Heart left ventricle (tissue), 16 donors: ENCODE measurements around the gene LETM1. TPM values are rescaled to one million over a fixed set of nuclear protein-coding genes. Genes with fewer than 3 reads are reported as not detected.

Source experiments
- ATAC-seq, 4 donors: fragments of 200-7000 bp; cut with Tn5 transposase; one replicate each; pipeline ENCODE4 v1.9.1; 2020 to 2022; ENCODE audit warnings: moderate library complexity in 4 of 4, mild to moderate bottlenecking in 3 of 4, moderate number of reproducible peaks in 1 of 4
- DNase-seq, 5 donors: peaks; one replicate each; pipeline ENCODE4 v3.0.0-alpha.2; 2020
- H3K27ac ChIP-seq, 12 donors: fragments of 200-600 bp; sonication (generic) in 4 of 12; one replicate each; pipeline versions ENCODE4 v1.5.0 to v1.8.0; 2016 to 2022; ENCODE audit warnings: mild to moderate bottlenecking in 2 of 12
- H3K27me3 ChIP-seq, 9 donors: fragments of 200-600 bp; sonication (generic) in 2 of 9; one replicate each; pipeline versions ENCODE4 v1.5.1 to v1.8.0; 2016 to 2022; ENCODE audit warnings: mild to moderate bottlenecking in 3 of 9
- H3K36me3 ChIP-seq, 9 donors: fragments of 200-600 bp; sonication (generic) in 2 of 9; one replicate each; pipeline versions ENCODE4 v1.5.0 to v1.8.0; 2018 to 2022; ENCODE audit warnings: mild to moderate bottlenecking in 2 of 9
- H3K4me1 ChIP-seq, 12 donors: fragments of 200-600 bp; sonication (generic) in 4 of 12; one replicate each; pipeline versions ENCODE4 v1.5.0 to v1.8.0; 2016 to 2022; ENCODE audit warnings: mild to moderate bottlenecking in 3 of 12
- H3K4me3 ChIP-seq, 12 donors: fragments of 200-600 bp; sonication (generic) in 4 of 12; one replicate each; pipeline versions ENCODE4 v1.5.0 to v1.8.0; 2017 to 2022; ENCODE audit warnings: mild to moderate bottlenecking in 9 of 12, moderate library complexity in 4 of 12
- H3K9me3 ChIP-seq, 12 donors: fragments of 200-600 bp; sonication (generic) in 4 of 12; one replicate each; pipeline versions ENCODE4 v1.5.0 to v1.8.0; 2016 to 2022; ENCODE audit warnings: mild to moderate bottlenecking in 1 of 12
- CTCF ChIP-seq, 12 donors: fragments of 200-600 bp; sonication (generic) in 4 of 12; IDR thresholded peaks; one replicate each; pipeline versions ENCODE4 v1.5.0 to v1.8.0; 2018 to 2022; ENCODE audit warnings: antibody characterized with exemption in 12 of 12, mild to moderate bottlenecking in 5 of 12
- POLR2A ChIP-seq, 2 donors: fragments of 450-650 bp; IDR thresholded peaks; one replicate each; pipeline ENCODE4 v1.6.1; 2017; ENCODE audit warnings: antibody characterized with exemption in 2 of 2, mild to moderate bottlenecking in 2 of 2, moderate library complexity in 2 of 2
- WGBS, 4 donors: extraction: QIAGEN DNeasy Blood & Tissue Kit in 2 of 4; methylation state at CpG; one replicate each; pipeline versions ENCODE4 v1.1.5 to v1.1.7; 2013 to 2018; 5-methylcytosine and 5-hydroxymethylcytosine counted together
- intact Hi-C, 10 donors: fragments of 100-400 bp; cut with DNase I; formaldehyde crosslinking; loops; one replicate each; pipeline versions ENCODE4 v1.11.1 to v1.14.2; 2022
- polyA plus RNA-seq, 2 donors: library from polyadenylated mRNA; stranded (reverse); fragments of 200-250 nt; gene quantifications; one replicate each; pipeline ENCODE4 v1.2.3, GENCODE V29; 2013
- total RNA-seq, 9 donors: library from RNA; depleted of rRNA in 2 of 9; stranded (reverse); fragments of >200 nt in 2 of 9; fragmentation: NEBNext Ultra II Directional in 3 of 9; extraction: Animal tissue kit (Norgen Biotek cat#: 25700) in 3 of 9; gene quantifications; one replicate each; pipeline versions ENCODE4 v1.1.0 to v1.2.4, GENCODE V29; 2016 to 2023
- donor health status: ischemic (EF 13 %, LVEDD 7.1; RV severe dilation, severe dysfunction).
- donor health status: healthy with polysubstance abuse.
- donor health status: DM: no; HTN: yes; CAD: no.
- donor health status: DM: no; HTN: no; CAD: no.
- donor health status: ischemic (EF 25% LVEDD 6.9; RV normal size, moderate dysfunction).
- donor health status: ischemic (EF 25% LVEDD 5.7; RV mildly dilated, moderate dysfunction).
- donor health status: healthy.
- donor health status: DM: yes; HTN: yes; CAD: no.
- donor health status: ischemic (EF 35%, LVEDD 5.7; RV mildly dilated, moderate dysfunction).
- donor health status: nonischemic (EF 11% LVEDD 7.7; RV severe dilation, severe dysfunction).
- donor health status: DM: yes; HTN: yes; CAD: no.
- donor health status: PGD.
- donor health status: ischemic (EF 29% LVEDD 5.4; RV normal size, mild dysfunction).
- donor health status: nonischemic (EF 23%, LVEDD 6.1; RV moderate dilation, normal function).

Gene LETM1
- total and polyA plus RNA-seq, 11 donors = 22.1 to 54.7 (median 43.4) TPM

GRCh38 chr4:1902243-1902642 lies 46.3 kb upstream of the LETM1 start:
- Histone ChIP-seq H3K4me1 (peaks cover 0 to 8% (median 0%) of the 10 kb centered on the region in 12 donors), H3K4me3 (no peak overlapping the region), H3K27me3 (no peaks in the 10 kb centered on the region), H3K36me3 (peaks cover 0 to 66% (median 48%) of the 10 kb centered on the region in 9 donors), H3K9me3 (no peaks in the 10 kb centered on the region), H3K27ac (no peak overlapping the region)
- ATAC-seq (no peak), DNase-seq (no peak)
- TF ChIP-seq CTCF (IDR thresholded peaks at IDR 0.05) (no peak), POLR2A (IDR thresholded peaks at IDR 0.05) (no peak)
- WGBS, 4 donors = 79 to 94% (median 92%) methylated on average over 2 of the region's 2 CpGs
- intact Hi-C loops = loop anchor here in 1 of 10 donors (5.0 kb wide), 1 partner anchor 155 kb away; no protein-coding TSS in a partner anchor

- Histone ChIP-seq H3K27ac (no peak overlapping the region), H3K9me3 (no peaks in the 10 kb centered on the region), H3K27me3 (no peaks in the 10 kb centered on the region), H3K4me1 (peaks cover 0 to 8% (median 0%) of the 10 kb centered on the region in 12 donors), H3K36me3 (peaks cover 0 to 55% (median 41%) of the 10 kb centered on the region in 9 donors), H3K4me3 (no peak overlapping the region)
- ATAC-seq (no peak), DNase-seq (no peak)
- no peak for TF ChIP-seq POLR2A (IDR thresholded peaks at IDR 0.05)
- no peak for TF ChIP-seq CTCF (IDR thresholded peaks at IDR 0.05)
- intact Hi-C loops = loop anchor here in 1 of 10 donors (5.0 kb wide), 1 partner anchor 154 kb away; no protein-coding TSS in a partner anchor
- 67 to 72% (median 71%) methylated on average over 6 of the region's 6 CpGs for WGBS, 4 donors
These were observed 45.2 kb upstream of the LETM1 start for GRCh38 chr4:1901127-1901526.

DNA sequence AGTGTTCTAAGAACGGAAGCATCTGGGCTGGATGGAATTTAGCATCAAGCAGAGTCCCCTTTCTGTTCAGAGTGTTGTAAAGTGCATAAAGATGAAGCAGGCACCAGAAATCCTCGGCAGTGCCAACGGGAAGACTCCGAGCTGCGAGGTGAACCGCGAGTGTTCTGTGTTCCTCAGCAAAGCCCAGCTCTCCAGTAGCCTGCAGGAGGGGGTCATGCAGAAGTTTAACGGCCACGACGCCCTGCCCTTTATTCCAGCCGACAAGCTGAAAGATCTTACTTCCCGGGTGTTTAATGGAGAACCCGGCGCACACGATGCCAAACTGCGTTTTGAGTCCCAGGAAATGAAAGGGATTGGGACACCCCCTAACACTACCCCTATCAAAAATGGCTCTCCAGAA lies 44.7 kb upstream of the LETM1 start:
- 80 to 87% (median 83%) methylated on average over 16 of the region's 16 CpGs for WGBS, 4 donors
- TF ChIP-seq CTCF (IDR thresholded peaks at IDR 0.05) (no peak), POLR2A (IDR thresholded peaks at IDR 0.05) (no peak)
- Histone ChIP-seq H3K36me3 (peaks cover 0 to 50% (median 38%) of the 10 kb centered on the region in 9 donors), H3K9me3 (no peaks in the 10 kb centered on the region), H3K27me3 (no peaks in the 10 kb centered on the region), H3K4me3 (no peak overlapping the region), H3K4me1 (peaks cover 0 to 8% (median 0%) of the 10 kb centered on the region in 12 donors), H3K27ac (no peak overlapping the region)
- ATAC-seq = no peak
- no peak for DNase-seq
- intact Hi-C loops = loop anchor here in 1 of 10 donors (5.0 kb wide), 1 partner anchor 153 kb away; no protein-coding TSS in a partner anchor

DNA sequence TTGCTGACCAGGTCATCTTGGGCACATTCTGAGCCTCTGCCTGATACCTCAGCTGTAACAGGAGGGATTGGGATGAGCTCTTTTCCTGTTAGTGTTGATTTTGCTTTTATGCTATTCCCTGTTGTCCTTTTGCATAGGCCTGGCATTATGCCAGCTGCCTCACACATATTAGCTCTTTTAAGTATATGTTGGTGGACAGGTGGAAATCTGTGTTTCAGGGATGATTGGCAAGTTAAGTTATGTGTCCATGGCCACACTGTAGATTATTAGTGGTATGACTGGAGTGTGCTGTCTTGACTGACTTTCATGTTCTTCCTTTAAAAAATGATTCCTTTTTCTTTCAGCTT lies 44.1 kb upstream of the LETM1 start:
- ATAC-seq = no peak
- no peak for TF ChIP-seq POLR2A (IDR thresholded peaks at IDR 0.05)
- no peak for TF ChIP-seq CTCF (IDR thresholded peaks at IDR 0.05)
- peaks cover 0 to 10% (median 0%) of the 10 kb centered on the region in 12 donors for H3K4me1 ChIP-seq

More for the DNA sequence above, 44.1 kb upstream of the LETM1 start:
- DNase-seq = no peak
- Histone ChIP-seq H3K4me3 (no peak overlapping the region), H3K36me3 (peaks cover 0 to 46% (median 38%) of the 10 kb centered on the region in 9 donors), H3K27me3 (no peaks in the 10 kb centered on the region), H3K27ac (no peak overlapping the region), H3K9me3 (no peaks in the 10 kb centered on the region)
- intact Hi-C loops = loop anchor here in 1 of 10 donors (5.0 kb wide), 1 partner anchor 153 kb away; no protein-coding TSS in a partner anchor
